Activated CD8-positive, alpha-beta T cell treated with anti-CD3 and anti-CD28 coated beads for 36 hours (primary cell): ENCODE measurements around the gene RASAL3. TPM values are rescaled to one million over a fixed set of nuclear protein-coding genes. Genes with fewer than 3 reads are reported as not detected.

Experiments
- ATAC-seq: fragments of 200-7000 bp; cut with Tn5 transposase; one replicate; pipeline ENCODE4 v1.10.0; 2021; ENCODE audit warnings: mild to moderate bottlenecking, moderate library complexity
- CTCF ChIA-PET: fragments of 350-600 bp; sonication (Branson Sonifier 250); formaldehyde crosslinking; loops from one replicate; lab custom pipeline; 2021; ENCODE audit warnings: antibody characterized with exemption; lab: Charles Lee
- POLR2A ChIA-PET: fragments of 350-600 bp; sonication (Branson Sonifier 250); formaldehyde crosslinking; loops from one replicate; lab custom pipeline; 2021; ENCODE audit warnings: antibody characterized with exemption; lab: Charles Lee
- DNase-seq: peaks from one replicate; pipeline ENCODE4 v3.0.0-alpha.2; 2020
- H3K27ac Mint-ChIP-seq: one replicate; pipeline ENCODE4 v1.8.0; 2021; ENCODE audit warnings: mild to moderate bottlenecking, mixed read lengths
- H3K27me3 Mint-ChIP-seq: one replicate; pipeline ENCODE4 v1.8.0; 2021; ENCODE audit warnings: mixed read lengths
- H3K36me3 Mint-ChIP-seq: one replicate; pipeline ENCODE4 v1.8.0; 2021; ENCODE audit warnings: low read depth, mixed read lengths
- H3K4me1 Mint-ChIP-seq: one replicate; pipeline ENCODE4 v1.8.0; 2021; ENCODE audit warnings: low read depth, mixed read lengths
- H3K4me3 Mint-ChIP-seq: one replicate; pipeline ENCODE4 v1.8.0; 2021; ENCODE audit warnings: mild to moderate bottlenecking, moderate library complexity, mixed read lengths
- H3K9me3 Mint-ChIP-seq: one replicate; pipeline ENCODE4 v1.8.0; 2021; ENCODE audit warnings: mixed read lengths
- CTCF ChIP-seq: fragments of 200-600 bp; IDR thresholded peaks from one replicate; pipeline ENCODE4 v1.8.0; 2022; ENCODE audit warnings: antibody characterized with exemption, mild to moderate bottlenecking
- intact Hi-C: fragments of 100-400 bp; cut with micrococcal nuclease; formaldehyde crosslinking; loops from one replicate; pipeline ENCODE4 v1.10.0; 2022
- total RNA-seq, 2 experiments: library from RNA; stranded (reverse); gene quantifications; one replicate each; pipeline ENCODE4 v1.2.3, GENCODE V29; 2021

RASAL3 gene
- total RNA-seq, 2 experiments from 2014 or later = 83.9 to 85.8 TPM

- Mint-ChIP-seq H3K9me3 (no peaks in the 10 kb centered on the region), H3K4me1 (peaks cover 4% of the 10 kb centered on the region), H3K36me3 (no peaks in the 10 kb centered on the region), H3K4me3 (no peak overlapping the region), H3K27me3 (no peaks in the 10 kb centered on the region), H3K27ac (no peak overlapping the region)
- DNase-seq (no peak), ATAC-seq (no peak)
- ChIA-PET CTCF (no interaction called here), POLR2A (interaction anchor here (0.9 to 1.5 kb wide), 3 partner anchors 18 to 29 kb away, joined by 3 to 5 read pairs (median 3); partner anchors contain the start of gene AKAP8L)
- TF ChIP-seq CTCF = no peak
- intact Hi-C loops = no loop called here
These were observed 25.8 kb downstream of the RASAL3 start for GRCh38 chr19:15438577-15438976.

- H3K9me3 Mint-ChIP-seq = no peaks in the 10 kb centered on the region
- H3K27ac Mint-ChIP-seq = no peak overlapping the region
- peaks cover 9% of the 10 kb centered on the region for H3K4me1 Mint-ChIP-seq
- ATAC-seq (no peak), DNase-seq (no peak)
- no peak for TF ChIP-seq CTCF
- H3K4me3 Mint-ChIP-seq = no peak overlapping the region
- ChIA-PET CTCF (no interaction called here), POLR2A (interaction anchor here (0.9 kb wide), 1 partner anchor 28 kb away, joined by 3 read pairs; no protein-coding TSS in a partner anchor)
- intact Hi-C loops = no loop called here
- no peaks in the 10 kb centered on the region for H3K27me3 Mint-ChIP-seq
- H3K36me3 Mint-ChIP-seq = no peaks in the 10 kb centered on the region
These were observed 26.2 kb downstream of the RASAL3 start for GRCh38 chr19:15438124-15438496.

GRCh38 chr19:15437355-15438123, 26.8 kb downstream of the RASAL3 start:
- ChIA-PET POLR2A (interaction anchor here (0.7 to 1.9 kb wide), 2 partner anchors 10 to 27 kb away, joined by 3 to 8 read pairs; partner anchors contain the start of gene RASAL3), CTCF (interaction anchor here (1.2 kb wide), 1 partner anchor 35 kb away, joined by 3 read pairs; no protein-coding TSS in a partner anchor)
- DNase-seq (no peak), ATAC-seq (no peak)
- intact Hi-C loops = no loop called here
- H3K27ac Mint-ChIP-seq = no peak overlapping the region
- no peak overlapping the region for H3K4me3 Mint-ChIP-seq
- H3K4me1 Mint-ChIP-seq = peaks cover 11% of the 10 kb centered on the region
- no peaks in the 10 kb centered on the region for H3K36me3 Mint-ChIP-seq
- no peak for TF ChIP-seq CTCF
- no peaks in the 10 kb centered on the region for H3K9me3 Mint-ChIP-seq
- no peaks in the 10 kb centered on the region for H3K27me3 Mint-ChIP-seq

- ChIA-PET CTCF (interaction anchor here (1.2 to 2.3 kb wide), 2 partner anchors 17 to 36 kb away, joined by 3 to 9 read pairs; partner anchors contain the start of gene AKAP8L), POLR2A (interaction anchor here (0.7 to 1.9 kb wide), 2 partner anchors 11 to 28 kb away, joined by 3 to 8 read pairs; partner anchors contain the start of gene RASAL3)
- TF ChIP-seq CTCF = no peak
- peaks cover 13% of the 10 kb centered on the region for H3K4me1 Mint-ChIP-seq
- ATAC-seq = no peak
- H3K36me3 Mint-ChIP-seq = peaks cover 3% of the 10 kb centered on the region
- intact Hi-C loops = no loop called here
- H3K27ac Mint-ChIP-seq = no peak overlapping the region
- no peaks in the 10 kb centered on the region for H3K27me3 Mint-ChIP-seq
- H3K9me3 Mint-ChIP-seq = no peaks in the 10 kb centered on the region
- DNase-seq = no peak
- no peak overlapping the region for H3K4me3 Mint-ChIP-seq
These were observed 27.6 kb downstream of the RASAL3 start for GRCh38 chr19:15436826-15437110.
